Measurements from ENCODE around the gene PIEZO1.
"Not testable (repeated sequence)": the region's sequence is repeated elsewhere in the genome, so short reads cannot be mapped to it uniquely, and the experiment has no call there.

Gene PIEZO1

GRCh38 chr16:88803264-88803987, 18.4 kb upstream of the PIEZO1 start, which contains the start of gene CDT1:
CDT1 (plus strand) TSS chr16:88803789; CDS start chr16:88803832, 43 bp downstream.
- DNase-seq (ENCODE audit: low spot score): peak; percentile 85

- DNase-seq (ENCODE audit: low spot score): no peak
Observed at GRCh38 chr16:88800277-88800592, 15.2 kb upstream of the PIEZO1 start.

- DNase-seq (ENCODE audit: low spot score): no peak
Observed at GRCh38 chr16:88799569-88800276, 14.7 kb upstream of the PIEZO1 start.

- DNase-seq (ENCODE audit: low spot score): no peak
Observed at GRCh38 chr16:88798772-88799455, 13.9 kb upstream of the PIEZO1 start.

GRCh38 chr16:88798073-88798472, 13.1 kb upstream of the PIEZO1 start:
- DNase-seq (ENCODE audit: low spot score): no peak

- DNase-seq (ENCODE audit: low spot score): no peak
Observed at GRCh38 chr16:88796278-88796677, 11.3 kb upstream of the PIEZO1 start.

GRCh38 chr16:88793251-88793954, 8.4 kb upstream of the PIEZO1 start:
- no peak for DNase-seq (ENCODE audit: low spot score)

- DNase-seq (ENCODE audit: low spot score): no peak
Observed at GRCh38 chr16:88792668-88793250, 7.7 kb upstream of the PIEZO1 start.

- no peak for DNase-seq (ENCODE audit: low spot score)
Observed at GRCh38 chr16:88792078-88792550, 7.1 kb upstream of the PIEZO1 start.

GRCh38 chr16:88790312-88791211, 5.5 kb upstream of the PIEZO1 start:
- DNase-seq (ENCODE audit: low spot score): no peak

GRCh38 chr16:88789594-88789993, 4.6 kb upstream of the PIEZO1 start:
- no peak for DNase-seq (ENCODE audit: low spot score)

- not testable (repeated sequence) for DNase-seq (ENCODE audit: low spot score)
Observed at GRCh38 chr16:88788749-88789148, 3.7 kb upstream of the PIEZO1 start.

GRCh38 chr16:88787579-88788314, 2.7 kb upstream of the PIEZO1 start:
- no peak for DNase-seq (ENCODE audit: low spot score)

- no peak for DNase-seq (ENCODE audit: low spot score)
Observed at GRCh38 chr16:88784856-88785105, 239 bp downstream of the PIEZO1 start.

- peak; percentile 83 for DNase-seq (ENCODE audit: low spot score)
Observed at GRCh38 chr16:88784074-88784855, 755 bp downstream of the PIEZO1 start.

GRCh38 chr16:88783391-88784073, 1.5 kb downstream of the PIEZO1 start:
- peak; percentile 27 for DNase-seq (ENCODE audit: low spot score)

- peak; percentile 88 for DNase-seq (ENCODE audit: low spot score)
Observed at GRCh38 chr16:88782454-88783390, 2.3 kb downstream of the PIEZO1 start.
